Measurements from ENCODE around the gene OSBP2.

GRCh38 chr22:30773919-30774318 is 79.2 kb downstream of the OSBP2 start:
- TF ChIP-seq, protein P1, sequence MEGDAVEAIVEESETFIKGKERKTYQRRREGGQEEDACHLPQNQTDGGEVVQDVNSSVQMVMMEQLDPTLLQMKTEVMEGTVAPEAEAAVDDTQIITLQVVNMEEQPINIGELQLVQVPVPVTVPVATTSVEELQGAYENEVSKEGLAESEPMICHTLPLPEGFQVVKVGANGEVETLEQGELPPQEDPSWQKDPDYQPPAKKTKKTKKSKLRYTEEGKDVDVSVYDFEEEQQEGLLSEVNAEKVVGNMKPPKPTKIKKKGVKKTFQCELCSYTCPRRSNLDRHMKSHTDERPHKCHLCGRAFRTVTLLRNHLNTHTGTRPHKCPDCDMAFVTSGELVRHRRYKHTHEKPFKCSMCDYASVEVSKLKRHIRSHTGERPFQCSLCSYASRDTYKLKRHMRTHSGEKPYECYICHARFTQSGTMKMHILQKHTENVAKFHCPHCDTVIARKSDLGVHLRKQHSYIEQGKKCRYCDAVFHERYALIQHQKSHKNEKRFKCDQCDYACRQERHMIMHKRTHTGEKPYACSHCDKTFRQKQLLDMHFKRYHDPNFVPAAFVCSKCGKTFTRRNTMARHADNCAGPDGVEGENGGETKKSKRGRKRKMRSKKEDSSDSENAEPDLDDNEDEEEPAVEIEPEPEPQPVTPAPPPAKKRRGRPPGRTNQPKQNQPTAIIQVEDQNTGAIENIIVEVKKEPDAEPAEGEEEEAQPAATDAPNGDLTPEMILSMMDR (conservative IDR thresholded peaks at IDR 0.05; ENCODE audit: low read length), result no peak
- no peak for TF ChIP-seq EZH2phosphoT487 (IDR thresholded peaks at IDR 0.05; ENCODE audit: borderline replicate concordance)

All from Loucy (cell line).